SK-N-SH treated with all-trans-retinoic acid at 6 μM for 48 hours (cell line): ENCODE results near the gene SMYD3.

ENCODE experiments used
- ATAC-seq: fragments of 200-7000 bp; cut with Tn5 transposase; 3 replicates; pipeline ENCODE4 v1.9.1; 2020; ENCODE audit warnings: mild to moderate bottlenecking, moderate library complexity
- BACH2 ChIP-seq: fragments of 250-450 bp; sonication (Bioruptor Pico); IDR thresholded peaks from 2 replicates; pipeline ENCODE4 v1.9.0; 2021; ENCODE audit warnings: mild to moderate bottlenecking, borderline replicate concordance
- CREB5 ChIP-seq: fragments of 250-450 bp; sonication (Bioruptor Pico); IDR thresholded peaks from 2 replicates; pipeline ENCODE4 v1.5.1; 2020; ENCODE audit warnings: low read depth, mild to moderate bottlenecking, moderate library complexity
- CSRNP3 ChIP-seq: fragments of 250-450 bp; sonication (Bioruptor Pico); IDR thresholded peaks from 2 replicates; pipeline ENCODE4 v1.5.1; 2021; ENCODE audit warnings: mild to moderate bottlenecking, moderate library complexity
- ESRRG ChIP-seq: fragments of 250-450 bp; sonication (Bioruptor Pico); IDR thresholded peaks from 2 replicates; pipeline ENCODE4 v1.6.1; 2021; ENCODE audit warnings: mild to moderate bottlenecking
- GLIS3 ChIP-seq: fragments of 250-450 bp; sonication (Bioruptor Pico); IDR thresholded peaks from 2 replicates; pipeline ENCODE4 v1.5.0; 2020; ENCODE audit warnings: mild to moderate bottlenecking, moderate library complexity
- OSR1 ChIP-seq: fragments of 250-450 bp; sonication (Bioruptor Pico); IDR thresholded peaks from 2 replicates; pipeline ENCODE4 v1.8.0; 2022; ENCODE audit warnings: moderate library complexity, mild to moderate bottlenecking, inconsistent platforms
- POU6F1 ChIP-seq: fragments of 250-450 bp; sonication (Bioruptor Pico); IDR thresholded peaks from 2 replicates; pipeline ENCODE4 v1.8.0; 2021; ENCODE audit warnings: low read depth, mild to moderate bottlenecking, moderate library complexity, borderline replicate concordance
- PPARA ChIP-seq: fragments of 250-450 bp; sonication (Bioruptor Pico); IDR thresholded peaks from 2 replicates; pipeline ENCODE4 v1.5.0; 2020; ENCODE audit warnings: mild to moderate bottlenecking, borderline replicate concordance
- RARB ChIP-seq: fragments of 250-450 bp; sonication (Bioruptor Pico); IDR thresholded peaks from 2 replicates; pipeline ENCODE4 v1.8.0; 2021; ENCODE audit warnings: mild to moderate bottlenecking, moderate library complexity
- SNAI2 ChIP-seq: fragments of 250-450 bp; sonication (Bioruptor Pico); IDR thresholded peaks from 2 replicates; pipeline ENCODE4 v1.5.0; 2020; ENCODE audit warnings: mild to moderate bottlenecking, moderate library complexity
- TCF4 ChIP-seq: fragments of 250-450 bp; sonication (Bioruptor Pico); IDR thresholded peaks from 2 replicates; pipeline ENCODE4 v1.8.0; 2021; ENCODE audit warnings: mild to moderate bottlenecking, moderate library complexity, borderline replicate concordance
- TOX ChIP-seq: fragments of 250-450 bp; sonication (Bioruptor Pico); IDR thresholded peaks from 2 replicates; pipeline ENCODE4 v1.8.0; 2021; ENCODE audit warnings: mild to moderate bottlenecking, moderate library complexity, borderline replicate concordance
- ZC3H10 ChIP-seq: fragments of 250-450 bp; sonication (Bioruptor Pico); IDR thresholded peaks from 2 replicates; pipeline ENCODE4 v1.5.1; 2021; ENCODE audit warnings: mild to moderate bottlenecking, moderate library complexity
- ZFP30 ChIP-seq: fragments of 450-650 bp; formaldehyde crosslinking; IDR thresholded peaks from 2 replicates; pipeline ENCODE4 v1.5.0; 2022; ENCODE audit warnings: mild to moderate bottlenecking, moderate library complexity
- ZNF565 ChIP-seq: fragments of 450-650 bp; formaldehyde crosslinking; conservative IDR thresholded peaks from 2 replicates; pipeline ENCODE4 v1.5.0; 2020; ENCODE audit warnings: low read depth, mild to moderate bottlenecking, moderate library complexity
- ZNF70 ChIP-seq: fragments of 450-650 bp; formaldehyde crosslinking; IDR thresholded peaks from 2 replicates; pipeline ENCODE4 v1.5.0; 2020; ENCODE audit warnings: mild to moderate bottlenecking, moderate library complexity
- TF ChIP-seq, protein P1 (sequence below): fragments of 250-450 bp; sonication (Bioruptor Pico); IDR thresholded peaks from 2 replicates; pipeline ENCODE4 v1.5.0; 2020; ENCODE audit warnings: mild to moderate bottlenecking, moderate library complexity
- TF ChIP-seq, protein P2 (sequence below): fragments of 250-450 bp; sonication (Bioruptor Pico); IDR thresholded peaks from 2 replicates; pipeline ENCODE4 v1.8.0; 2020; ENCODE audit warnings: mild to moderate bottlenecking, moderate library complexity, borderline replicate concordance

SMYD3 gene

GRCh38 chr1:246269466-246269865 is 237.6 kb downstream of the SMYD3 start:
- TF ChIP-seq CSRNP3 (no peak), OSR1 (CRISPR knock-in tag) (no peak), TOX (no peak), RARB (no peak), PPARA (CRISPR knock-in tag) (no peak)
- TF ChIP-seq, protein P1, sequence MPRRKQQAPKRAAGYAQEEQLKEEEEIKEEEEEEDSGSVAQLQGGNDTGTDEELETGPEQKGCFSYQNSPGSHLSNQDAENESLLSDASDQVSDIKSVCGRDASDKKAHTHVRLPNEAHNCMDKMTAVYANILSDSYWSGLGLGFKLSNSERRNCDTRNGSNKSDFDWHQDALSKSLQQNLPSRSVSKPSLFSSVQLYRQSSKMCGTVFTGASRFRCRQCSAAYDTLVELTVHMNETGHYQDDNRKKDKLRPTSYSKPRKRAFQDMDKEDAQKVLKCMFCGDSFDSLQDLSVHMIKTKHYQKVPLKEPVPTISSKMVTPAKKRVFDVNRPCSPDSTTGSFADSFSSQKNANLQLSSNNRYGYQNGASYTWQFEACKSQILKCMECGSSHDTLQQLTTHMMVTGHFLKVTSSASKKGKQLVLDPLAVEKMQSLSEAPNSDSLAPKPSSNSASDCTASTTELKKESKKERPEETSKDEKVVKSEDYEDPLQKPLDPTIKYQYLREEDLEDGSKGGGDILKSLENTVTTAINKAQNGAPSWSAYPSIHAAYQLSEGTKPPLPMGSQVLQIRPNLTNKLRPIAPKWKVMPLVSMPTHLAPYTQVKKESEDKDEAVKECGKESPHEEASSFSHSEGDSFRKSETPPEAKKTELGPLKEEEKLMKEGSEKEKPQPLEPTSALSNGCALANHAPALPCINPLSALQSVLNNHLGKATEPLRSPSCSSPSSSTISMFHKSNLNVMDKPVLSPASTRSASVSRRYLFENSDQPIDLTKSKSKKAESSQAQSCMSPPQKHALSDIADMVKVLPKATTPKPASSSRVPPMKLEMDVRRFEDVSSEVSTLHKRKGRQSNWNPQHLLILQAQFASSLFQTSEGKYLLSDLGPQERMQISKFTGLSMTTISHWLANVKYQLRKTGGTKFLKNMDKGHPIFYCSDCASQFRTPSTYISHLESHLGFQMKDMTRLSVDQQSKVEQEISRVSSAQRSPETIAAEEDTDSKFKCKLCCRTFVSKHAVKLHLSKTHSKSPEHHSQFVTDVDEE (CRISPR knock-in tag) = no peak
- ATAC-seq = no peak

- TF ChIP-seq BACH2 (CRISPR knock-in tag) (no peak), POU6F1 (no peak), OSR1 (CRISPR knock-in tag) (no peak), TCF4 (CRISPR knock-in tag) (no peak), SNAI2 (CRISPR knock-in tag) (no peak), ESRRG (CRISPR knock-in tag) (no peak), CREB5 (CRISPR knock-in tag) (no peak), ZNF70 (CRISPR knock-in tag) (no peak), PPARA (CRISPR knock-in tag) (no peak), ZFP30 (CRISPR knock-in tag) (no peak), ZNF565 (no peak), ZC3H10 (CRISPR knock-in tag) (no peak), GLIS3 (CRISPR knock-in tag) (no peak), TOX (no peak)
- TF ChIP-seq, protein P1 (CRISPR knock-in tag) = no peak
- TF ChIP-seq, protein P2, sequence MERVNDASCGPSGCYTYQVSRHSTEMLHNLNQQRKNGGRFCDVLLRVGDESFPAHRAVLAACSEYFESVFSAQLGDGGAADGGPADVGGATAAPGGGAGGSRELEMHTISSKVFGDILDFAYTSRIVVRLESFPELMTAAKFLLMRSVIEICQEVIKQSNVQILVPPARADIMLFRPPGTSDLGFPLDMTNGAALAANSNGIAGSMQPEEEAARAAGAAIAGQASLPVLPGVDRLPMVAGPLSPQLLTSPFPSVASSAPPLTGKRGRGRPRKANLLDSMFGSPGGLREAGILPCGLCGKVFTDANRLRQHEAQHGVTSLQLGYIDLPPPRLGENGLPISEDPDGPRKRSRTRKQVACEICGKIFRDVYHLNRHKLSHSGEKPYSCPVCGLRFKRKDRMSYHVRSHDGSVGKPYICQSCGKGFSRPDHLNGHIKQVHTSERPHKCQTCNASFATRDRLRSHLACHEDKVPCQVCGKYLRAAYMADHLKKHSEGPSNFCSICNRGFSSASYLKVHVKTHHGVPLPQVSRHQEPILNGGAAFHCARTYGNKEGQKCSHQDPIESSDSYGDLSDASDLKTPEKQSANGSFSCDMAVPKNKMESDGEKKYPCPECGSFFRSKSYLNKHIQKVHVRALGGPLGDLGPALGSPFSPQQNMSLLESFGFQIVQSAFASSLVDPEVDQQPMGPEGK (CRISPR knock-in tag) = no peak
- no peak for ATAC-seq
Observed at GRCh38 chr1:246267896-246268295, 239.2 kb downstream of the SMYD3 start.

GRCh38 chr1:246267426-246267825 is 239.7 kb downstream of the SMYD3 start:
- no peak for ATAC-seq

More at GRCh38 chr1:246267426-246267825, 239.7 kb downstream of the SMYD3 start:
- TF ChIP-seq PPARA (CRISPR knock-in tag) (no peak), ZNF70 (CRISPR knock-in tag) (no peak)
